ENCODE measurements around the gene PRSS2.

GRCh38 chr7:142739923-142740492 lies 30.8 kb upstream of the PRSS2 start:
- TF ChIP-seq CTCF (IDR thresholded peaks at IDR 0.05) (no peak), POLR2AphosphoS5 (IDR thresholded peaks at IDR 0.05; ENCODE audit: insufficient read depth in 1 of 2, low read depth in 1 of 2) (no peak), POLR2A (IDR thresholded peaks at IDR 0.05) (no peak)

All from vagina (tissue), 2 donors.